Activated CD8-positive, alpha-beta memory T cell treated with anti-CD3 and anti-CD28 coated beads for 48 hours (primary cell): ENCODE data around the gene IGFL2.
"Not testable (repeated sequence)": the region's sequence is repeated elsewhere in the genome, so short reads cannot be mapped to it uniquely, and the experiment has no call there.

Source experiments
- DNase-seq, 3 experiments: peaks; one replicate each; pipeline ENCODE4 v3.0.0-alpha.2; 2020; ENCODE audit warnings: low read depth in 2 of 3, low spot score in 2 of 3

IGFL2 gene

GRCh38 chr19:46189971-46190888 is 42.2 kb downstream of the IGFL2 start:
- no peak for DNase-seq

- no peak for DNase-seq
These were observed 43.3 kb downstream of the IGFL2 start for GRCh38 chr19:46191356-46191755.

- no peak for DNase-seq
These were observed 43.9 kb downstream of the IGFL2 start for GRCh38 chr19:46191972-46192371.

DNA sequence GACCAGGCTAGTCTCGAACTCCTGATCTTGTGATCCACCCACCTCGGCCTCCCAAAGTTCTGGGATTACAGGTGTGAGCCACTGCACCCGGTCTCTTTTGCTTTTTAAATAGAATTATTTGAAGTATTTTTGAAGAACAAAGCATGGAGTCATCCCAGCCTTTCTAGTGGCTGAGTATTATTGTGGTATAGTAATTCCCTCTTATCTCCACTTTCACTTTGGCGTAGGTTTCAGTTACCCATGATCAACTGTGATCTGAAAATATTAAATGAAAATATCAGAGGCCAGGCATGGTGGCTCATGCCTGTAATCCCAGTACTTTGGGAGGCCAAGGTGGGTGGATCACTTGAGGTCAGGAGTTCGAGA is 44.6 kb downstream of the IGFL2 start:
- DNase-seq, result not testable (repeated sequence)

GRCh38 chr19:46192992-46193650 is 45.1 kb downstream of the IGFL2 start:
- DNase-seq, result no peak

DNA sequence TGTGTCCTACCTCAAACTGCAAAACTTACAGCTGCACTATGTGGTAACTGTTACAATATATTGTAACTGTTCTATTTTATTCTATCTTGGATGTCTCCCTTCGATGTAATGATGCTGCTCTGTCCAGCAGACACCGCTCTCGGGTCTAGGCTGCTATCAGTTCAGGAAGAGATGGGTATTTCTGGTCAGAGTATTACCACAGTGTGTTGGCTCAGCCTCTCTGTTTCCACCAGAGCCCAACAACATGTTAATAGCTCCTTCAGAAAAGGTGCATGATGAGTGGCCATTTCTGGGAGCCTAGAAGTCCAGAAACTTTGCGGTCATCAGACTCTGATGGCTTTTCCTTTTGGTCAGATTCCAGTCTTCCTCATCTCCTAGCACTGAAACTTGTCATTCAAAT is 45.6 kb downstream of the IGFL2 start:
- no peak for DNase-seq

DNA sequence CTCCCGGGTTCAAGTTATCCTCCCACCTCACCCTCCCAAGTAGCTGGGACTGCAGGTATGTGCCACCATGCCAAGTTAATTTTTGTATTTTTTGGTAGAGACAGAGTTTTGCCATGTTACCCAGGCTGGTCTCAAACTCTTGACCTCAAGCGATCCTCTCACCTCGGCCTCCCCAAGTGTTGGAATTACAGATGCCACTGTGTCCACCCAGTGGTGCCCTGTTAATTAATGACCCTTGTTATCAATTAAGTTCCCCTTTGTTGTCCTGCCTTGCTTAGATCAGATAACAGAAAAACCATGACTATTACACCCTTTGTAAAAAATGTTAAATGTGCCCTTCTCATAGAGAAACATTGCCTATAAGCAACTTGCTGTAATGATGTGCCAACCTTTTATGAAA is 47.1 kb downstream of the IGFL2 start:
- no peak for DNase-seq

- DNase-seq, result not testable (repeated sequence)
These were observed 47.9 kb downstream of the IGFL2 start for GRCh38 chr19:46195919-46196318.

GRCh38 chr19:46196410-46197124 is 48.5 kb downstream of the IGFL2 start:
- no peak for DNase-seq

- DNase-seq, result no peak
These were observed 49.5 kb downstream of the IGFL2 start for GRCh38 chr19:46197314-46198070.

GRCh38 chr19:46198756-46199155 is 50.7 kb downstream of the IGFL2 start:
- no peak for DNase-seq

DNA sequence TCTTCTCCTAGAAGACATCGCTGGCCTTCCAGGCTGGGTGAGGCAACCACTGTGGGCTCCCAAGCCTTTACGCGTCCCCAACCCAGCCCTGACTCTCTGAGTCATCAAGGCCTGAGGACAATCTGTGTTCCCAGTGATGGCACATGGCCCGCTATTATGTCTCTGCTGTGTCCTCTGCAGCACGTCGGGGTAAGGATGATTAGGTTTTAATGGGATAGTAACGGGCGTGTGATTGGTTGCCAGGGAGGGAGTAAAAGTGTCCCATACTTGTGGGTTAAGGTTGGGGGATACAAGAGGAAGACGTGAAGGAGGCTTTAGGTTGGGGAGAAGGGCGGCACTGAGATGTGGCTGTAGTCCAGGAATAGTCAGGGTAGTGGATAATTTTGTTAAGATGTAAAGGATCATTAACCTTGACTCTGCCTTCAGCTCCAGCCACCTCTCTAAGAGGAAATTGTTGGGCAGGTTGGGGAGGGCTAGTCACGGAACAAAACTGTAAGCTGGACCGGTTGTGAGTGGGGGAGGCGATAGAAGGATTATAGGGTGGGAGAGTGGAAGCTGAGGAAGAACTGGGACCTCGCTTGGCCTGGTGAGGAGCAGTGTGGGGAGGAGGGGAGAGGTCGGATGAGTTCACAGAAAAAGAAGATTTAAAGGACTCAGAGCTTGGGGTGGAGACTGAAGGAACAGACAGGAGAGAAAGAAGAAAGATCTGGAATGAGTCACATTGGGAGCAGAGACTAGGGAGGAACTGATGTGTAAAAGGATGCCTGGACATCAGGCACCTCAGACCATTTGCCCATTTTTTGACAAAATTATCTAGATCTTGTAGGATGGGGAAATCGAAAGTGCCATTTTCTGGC is 53.6 kb downstream of the IGFL2 start:
- no peak for DNase-seq

GRCh38 chr19:46202426-46202825 is 54.4 kb downstream of the IGFL2 start:
- no peak for DNase-seq

DNA sequence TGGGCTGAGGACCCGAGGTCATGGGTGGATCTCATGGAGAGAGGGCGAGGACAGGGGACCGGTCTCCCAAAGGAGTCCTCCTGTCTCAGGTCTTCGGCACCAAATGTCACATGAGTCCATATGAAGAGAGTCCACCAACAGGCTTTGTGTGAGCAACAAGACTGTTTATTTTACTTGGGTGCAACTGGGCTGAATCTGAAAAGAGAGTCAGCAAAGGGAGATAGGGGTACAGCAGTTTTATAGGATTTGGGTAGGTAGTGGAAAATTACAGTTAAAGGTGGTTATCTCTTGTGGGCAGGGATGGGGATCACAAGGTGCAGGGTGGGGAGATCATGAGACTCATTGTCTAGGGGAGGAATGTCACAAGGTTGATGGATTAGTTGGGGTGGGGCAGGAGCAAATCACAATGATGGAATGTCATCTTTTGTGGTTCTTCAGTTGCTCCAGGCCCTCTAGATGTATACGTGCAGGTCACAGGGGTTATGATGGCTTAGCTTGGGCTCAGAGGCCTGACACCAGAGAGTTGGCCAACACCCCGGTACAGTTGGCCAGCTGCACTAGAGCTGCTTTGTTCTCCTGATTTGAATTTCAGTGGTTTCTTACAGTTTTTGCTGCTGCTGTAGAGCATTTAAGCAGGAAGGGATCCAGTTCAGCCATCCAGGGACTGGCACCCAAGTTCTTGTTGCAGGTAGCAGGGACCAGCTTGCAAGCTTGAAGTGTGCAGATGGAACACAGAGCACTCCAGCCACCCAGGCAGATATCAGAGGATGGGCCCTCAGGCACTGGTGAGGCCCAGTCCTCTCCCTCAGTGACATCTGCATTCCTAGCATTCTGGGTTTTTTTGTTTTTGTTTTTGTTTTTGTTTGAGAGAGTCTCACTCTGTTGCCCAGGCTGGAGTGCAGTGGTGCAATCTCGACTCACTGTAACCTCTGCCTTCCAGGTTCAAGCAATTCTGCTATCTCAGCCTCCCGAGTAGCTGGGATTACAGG is 55.1 kb downstream of the IGFL2 start:
- no peak for DNase-seq

DNA sequence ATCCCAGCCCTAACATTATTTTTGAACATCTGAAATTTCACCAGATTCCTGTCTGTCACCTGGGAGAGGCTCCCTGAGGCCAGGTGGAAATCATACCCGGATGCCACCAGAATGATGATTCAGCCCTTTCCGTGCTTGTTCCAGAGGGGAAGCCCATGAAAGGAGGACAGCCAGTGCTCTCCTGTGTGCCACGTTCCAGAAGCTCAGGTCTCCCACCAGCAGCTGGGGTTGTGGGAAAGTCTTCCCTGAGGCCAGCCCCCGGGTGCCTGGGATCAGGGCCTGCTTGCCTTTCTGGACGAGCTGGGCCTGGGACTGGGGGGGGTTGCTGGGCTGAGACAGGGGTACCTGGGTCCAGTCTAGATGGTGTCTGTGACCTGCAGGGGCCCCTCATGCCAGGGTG is 56.0 kb downstream of the IGFL2 start:
- DNase-seq, result no peak

- DNase-seq, result no peak
These were observed 57.3 kb downstream of the IGFL2 start for GRCh38 chr19:46205183-46205984.

DNA sequence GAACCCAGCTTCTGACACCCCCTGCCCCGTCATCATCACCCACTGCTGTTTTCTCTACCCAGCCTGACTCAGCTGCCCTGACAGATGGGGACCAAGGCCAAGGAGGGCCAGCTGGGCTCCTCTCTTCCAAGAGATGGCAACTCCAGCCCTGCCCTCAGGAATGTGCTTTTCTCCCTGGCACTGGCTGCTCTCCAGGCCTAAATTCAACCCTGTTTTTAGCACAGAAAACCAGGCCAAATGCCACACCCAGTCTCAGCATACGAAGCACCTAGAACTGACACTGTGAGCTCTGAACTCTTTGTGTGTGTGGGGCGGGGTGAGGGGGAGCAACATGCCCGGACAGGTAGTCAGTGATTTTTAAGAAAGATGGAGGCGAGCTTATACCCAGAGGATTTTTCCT is 58.1 kb downstream of the IGFL2 start:
- no peak for DNase-seq

GRCh38 chr19:46206682-46207081 is 58.6 kb downstream of the IGFL2 start:
- DNase-seq, result no peak
